Astrocyte of the spinal cord (primary cell): ENCODE results near the gene IGFBP2.

ENCODE experiments used
- DNase-seq: peaks from one replicate; pipeline ENCODE4 v3.0.0; 2011; ENCODE audit warnings: low read depth, low spot score
- H3K4me3 ChIP-seq: 2 replicates; pipeline ENCODE4 v1.5.1; 2011; ENCODE audit warnings: low read depth, mild to moderate bottlenecking, low read length, moderate library complexity
- in situ Hi-C: cut with HindIII; loops from 2 replicates; pipeline ENCODE4 v1.10.0; 2017; ENCODE audit warnings: low sequenced_read_pairs
- TF ChIP-seq, protein P1 (sequence below): IDR thresholded peaks from 2 replicates; pipeline ENCODE4 v1.5.1; 2012; ENCODE audit warnings: low read depth, mild to moderate bottlenecking, low read length, inconsistent platforms

IGFBP2 gene

DNA sequence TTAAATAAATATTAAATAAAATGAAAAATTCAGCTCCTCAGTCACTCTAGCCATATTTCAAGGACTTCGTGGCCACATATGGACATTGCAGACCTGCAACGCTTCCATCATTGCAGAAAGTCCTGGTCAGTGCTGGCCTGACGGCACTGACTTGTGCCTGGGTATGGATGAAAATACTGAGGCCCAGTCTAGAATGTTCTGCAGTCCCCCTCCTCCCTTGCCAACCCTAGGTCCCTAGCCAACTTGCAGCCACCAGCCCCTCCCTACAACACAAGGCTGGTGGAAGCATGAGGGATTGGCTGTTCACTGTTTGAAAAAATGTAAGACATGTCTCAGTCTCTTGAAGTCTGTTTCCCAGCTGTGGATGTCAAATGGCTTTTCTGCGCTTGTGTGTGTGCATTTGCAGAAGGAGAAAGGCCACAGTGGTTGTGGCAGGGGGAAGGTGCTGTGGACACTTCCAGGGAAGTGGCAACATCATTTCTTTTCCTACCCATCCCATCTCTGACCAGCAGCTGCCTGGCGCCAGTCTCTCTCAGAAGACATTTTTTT lies 52.2 kb downstream of the IGFBP2 start:
- no peak for DNase-seq
- in situ Hi-C loops = no loop called here

DNA sequence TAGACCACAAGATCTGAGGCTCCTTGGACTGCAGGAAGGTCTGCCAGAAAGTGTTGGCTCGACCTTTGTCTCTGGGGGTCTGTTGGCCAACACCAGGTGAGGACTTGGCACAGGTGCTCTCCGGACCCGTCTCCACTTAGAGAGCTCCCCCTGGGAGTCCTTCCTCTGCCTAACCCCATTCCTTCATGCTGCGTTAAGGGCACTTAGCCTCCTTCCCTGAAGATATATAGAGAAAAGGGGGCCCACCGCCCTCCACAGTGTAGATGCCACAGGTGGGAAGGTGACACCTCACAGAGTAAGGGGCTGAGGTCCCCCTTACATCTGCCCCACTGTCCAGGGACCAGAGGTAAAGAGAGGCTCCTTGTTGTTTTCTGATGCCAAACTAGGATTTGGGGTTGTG lies 53.9 kb downstream of the IGFBP2 start:
- DNase-seq = no peak
- TF ChIP-seq, protein P1, sequence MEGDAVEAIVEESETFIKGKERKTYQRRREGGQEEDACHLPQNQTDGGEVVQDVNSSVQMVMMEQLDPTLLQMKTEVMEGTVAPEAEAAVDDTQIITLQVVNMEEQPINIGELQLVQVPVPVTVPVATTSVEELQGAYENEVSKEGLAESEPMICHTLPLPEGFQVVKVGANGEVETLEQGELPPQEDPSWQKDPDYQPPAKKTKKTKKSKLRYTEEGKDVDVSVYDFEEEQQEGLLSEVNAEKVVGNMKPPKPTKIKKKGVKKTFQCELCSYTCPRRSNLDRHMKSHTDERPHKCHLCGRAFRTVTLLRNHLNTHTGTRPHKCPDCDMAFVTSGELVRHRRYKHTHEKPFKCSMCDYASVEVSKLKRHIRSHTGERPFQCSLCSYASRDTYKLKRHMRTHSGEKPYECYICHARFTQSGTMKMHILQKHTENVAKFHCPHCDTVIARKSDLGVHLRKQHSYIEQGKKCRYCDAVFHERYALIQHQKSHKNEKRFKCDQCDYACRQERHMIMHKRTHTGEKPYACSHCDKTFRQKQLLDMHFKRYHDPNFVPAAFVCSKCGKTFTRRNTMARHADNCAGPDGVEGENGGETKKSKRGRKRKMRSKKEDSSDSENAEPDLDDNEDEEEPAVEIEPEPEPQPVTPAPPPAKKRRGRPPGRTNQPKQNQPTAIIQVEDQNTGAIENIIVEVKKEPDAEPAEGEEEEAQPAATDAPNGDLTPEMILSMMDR = no peak
- H3K4me3 ChIP-seq = no peak overlapping the region
- in situ Hi-C loops = no loop called here

More for the DNA sequence above, 52.2 kb downstream of the IGFBP2 start:
- TF ChIP-seq, protein P1 = no peak
- H3K4me3 ChIP-seq = no peak overlapping the region

DNA sequence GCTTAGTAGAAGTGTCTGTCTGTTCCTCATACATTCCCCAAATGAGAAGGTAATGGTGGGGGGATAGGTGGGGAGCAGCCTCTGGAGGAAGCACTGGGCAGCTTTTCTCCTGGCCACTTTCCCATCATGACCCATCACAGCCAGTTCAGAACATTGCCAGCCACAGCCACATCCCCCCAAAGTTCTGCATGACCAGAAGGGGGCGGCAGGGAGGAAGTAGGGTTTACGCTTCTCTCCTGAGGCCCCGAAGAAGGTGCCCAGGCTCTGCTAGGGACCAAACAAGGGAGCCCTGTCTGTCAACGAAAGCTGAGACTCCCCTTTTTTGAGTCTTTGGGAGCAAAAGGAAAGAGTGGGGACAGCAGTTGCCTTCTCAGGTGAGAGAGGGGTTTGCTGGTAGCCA lies 54.4 kb downstream of the IGFBP2 start:
- no peak for DNase-seq
- H3K4me3 ChIP-seq = no peak overlapping the region
- in situ Hi-C loops = no loop called here
- TF ChIP-seq, protein P1 = peak; percentile 41

DNA sequence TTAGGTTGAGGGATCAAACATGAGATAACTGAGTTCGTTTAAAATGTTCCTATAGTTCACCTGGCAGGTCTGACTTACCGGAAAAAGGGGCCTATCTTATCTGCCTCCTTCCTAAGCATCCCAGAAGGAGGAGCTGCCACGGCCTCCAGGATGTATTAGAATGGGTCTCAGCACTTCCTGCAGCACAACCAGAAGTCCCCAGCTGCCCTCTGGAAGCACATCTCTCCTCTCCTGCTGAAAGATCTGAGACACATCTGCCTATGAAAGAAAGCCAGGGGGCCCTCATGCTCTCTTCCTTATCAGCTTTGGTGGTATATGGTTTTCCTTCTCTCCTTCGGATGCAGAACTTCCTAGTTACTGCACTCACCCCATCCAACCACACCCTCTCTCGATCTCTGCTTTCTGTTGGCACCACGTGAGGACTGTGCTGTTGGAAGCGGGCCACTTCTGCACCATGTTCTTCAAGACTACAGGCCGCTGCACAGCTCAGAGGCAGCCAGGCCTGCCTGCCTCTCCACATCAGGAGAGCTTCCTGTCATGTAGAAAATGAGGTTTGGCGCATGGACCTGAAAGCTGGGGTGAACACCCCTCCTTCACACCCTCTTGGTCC lies 55.6 kb downstream of the IGFBP2 start:
- no peak overlapping the region for H3K4me3 ChIP-seq
- in situ Hi-C loops = no loop called here
- TF ChIP-seq, protein P1 = no peak
- DNase-seq = no peak

DNA sequence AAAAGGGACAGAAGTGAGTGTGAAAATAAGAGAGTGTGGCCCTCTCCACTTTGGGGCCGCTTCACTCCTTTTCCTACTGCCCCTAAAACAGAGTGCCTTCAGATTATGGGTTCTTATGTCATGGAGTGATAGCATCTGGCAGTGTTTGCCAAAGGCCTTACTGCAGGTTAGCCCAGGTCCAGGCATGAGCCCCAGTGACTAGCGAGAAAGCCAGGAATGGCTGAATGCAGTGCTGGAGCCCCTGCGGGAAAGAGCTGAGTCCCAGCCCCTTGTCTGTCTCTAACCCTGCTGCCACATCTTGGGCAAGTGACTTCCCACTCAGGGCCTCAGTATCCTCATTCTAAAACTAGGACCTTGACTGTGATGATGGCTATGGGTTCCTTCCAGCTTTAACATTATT lies 56.2 kb downstream of the IGFBP2 start:
- TF ChIP-seq, protein P1 = no peak
- in situ Hi-C loops = no loop called here
- DNase-seq = no peak
- no peak overlapping the region for H3K4me3 ChIP-seq

DNA sequence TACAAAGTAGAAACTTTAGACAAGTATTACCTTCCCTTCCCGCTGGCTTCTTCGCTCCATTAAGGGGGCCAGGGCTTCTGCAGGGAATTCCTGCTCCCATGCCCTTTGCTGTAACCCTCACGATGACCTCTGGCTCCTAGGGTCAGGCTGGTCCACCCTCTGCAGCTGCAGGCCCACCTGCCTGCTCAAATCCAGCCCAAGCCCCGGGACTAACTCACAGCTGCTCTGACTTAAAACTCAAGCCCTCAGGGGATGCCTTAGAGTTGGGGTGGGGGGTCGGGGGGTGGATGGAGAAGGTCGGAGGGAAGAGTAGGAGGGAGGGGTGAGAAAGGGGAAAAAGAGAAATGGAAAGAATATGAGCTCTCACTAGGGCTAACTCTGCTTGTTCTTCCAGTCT lies 57.2 kb downstream of the IGFBP2 start:
- H3K4me3 ChIP-seq = no peak overlapping the region
- in situ Hi-C loops = no loop called here
- no peak for DNase-seq
- TF ChIP-seq, protein P1 = no peak
